ENCODE results near the gene SLC12A2. TPM values are rescaled to one million over a fixed set of nuclear protein-coding genes. Genes with fewer than 3 reads are reported as not detected.
A peak's percentile ranks its signal among the peaks of the same experiment; 100 is the strongest.

SLC12A2 gene
- total and polyA plus RNA-seq, 11 donors, result 2.8 to 24.1 (median 14.8) TPM

GRCh38 chr5:128084228-128085167 lies 932 bp downstream of the SLC12A2 start:
- Histone ChIP-seq H3K36me3 (no peaks in the 10 kb centered on the region), H3K9me3 (no peaks in the 10 kb centered on the region), H3K4me1 (peaks cover 0 to 49% (median 42%) of the 10 kb centered on the region in 12 donors), H3K27me3 (no peaks in the 10 kb centered on the region), H3K27ac (peak overlapping the region; percentile 92 to 100 (median 97)), H3K4me3 (peak overlapping the region; percentile 68 to 93 (median 90))
- peak in 1 of 4 donors; percentile 13 for ATAC-seq
- no peak for TF ChIP-seq CTCF (IDR thresholded peaks at IDR 0.05)
- no peak for TF ChIP-seq POLR2A (IDR thresholded peaks at IDR 0.05)
- 1 to 2% (median 1%) methylated on average over 18 to 71 of the region's 71 CpGs for WGBS, 4 donors
- peak; percentile 36 to 76 (median 48) for DNase-seq
- intact Hi-C loops (cut with DNase I), result loop anchor here in 9 of 10 donors (5.0 to 10.0 kb wide), 10 partner anchors 107 to 330 kb away; no protein-coding TSS in a partner anchor

GRCh38 chr5:128085413-128085812 lies 1.8 kb downstream of the SLC12A2 start:
- intact Hi-C loops (cut with DNase I), result loop anchor here in 5 of 10 donors (5.0 to 10.0 kb wide), 6 partner anchors 121 to 331 kb away; no protein-coding TSS in a partner anchor
- no peak for DNase-seq
- H3K9me3 ChIP-seq, result no peaks in the 10 kb centered on the region
- H3K27ac ChIP-seq, result peak overlapping the region in 2 of 12 donors; percentile 3 to 95
- peak overlapping the region; percentile 68 to 93 (median 90) for H3K4me3 ChIP-seq
- TF ChIP-seq CTCF (IDR thresholded peaks at IDR 0.05) (no peak), POLR2A (IDR thresholded peaks at IDR 0.05) (no peak)
- peaks cover 0 to 47% (median 36%) of the 10 kb centered on the region in 12 donors for H3K4me1 ChIP-seq
- WGBS, 4 donors, result 36 to 47% (median 46%) methylated on average over 4 of the region's 4 CpGs
- no peaks in the 10 kb centered on the region for H3K27me3 ChIP-seq
- ATAC-seq, result no peak
- no peaks in the 10 kb centered on the region for H3K36me3 ChIP-seq

GRCh38 chr5:128091579-128091978 lies 8.0 kb downstream of the SLC12A2 start:
- no peaks in the 10 kb centered on the region for H3K36me3 ChIP-seq
- no peak overlapping the region for H3K4me3 ChIP-seq
- H3K27ac ChIP-seq, result no peak overlapping the region
- peaks cover 0 to 42% (median 12%) of the 10 kb centered on the region in 12 donors for H3K4me1 ChIP-seq
- TF ChIP-seq CTCF (IDR thresholded peaks at IDR 0.05) (no peak), POLR2A (IDR thresholded peaks at IDR 0.05) (no peak)
- ATAC-seq (no peak), DNase-seq (no peak)
- no peaks in the 10 kb centered on the region for H3K27me3 ChIP-seq
- intact Hi-C loops (cut with DNase I), result no loop called here
- peaks cover 0 to 9% (median 1%) of the 10 kb centered on the region in 12 donors for H3K9me3 ChIP-seq

GRCh38 chr5:128092144-128092543 lies 8.6 kb downstream of the SLC12A2 start:
- Histone ChIP-seq H3K27ac (no peak overlapping the region), H3K36me3 (no peaks in the 10 kb centered on the region), H3K9me3 (peaks cover 0 to 15% (median 6%) of the 10 kb centered on the region in 12 donors), H3K27me3 (no peaks in the 10 kb centered on the region), H3K4me3 (no peak overlapping the region), H3K4me1 (peaks cover 0 to 38% (median 8%) of the 10 kb centered on the region in 12 donors)
- ATAC-seq (no peak), DNase-seq (no peak)
- intact Hi-C loops (cut with DNase I), result no loop called here
- TF ChIP-seq POLR2A (IDR thresholded peaks at IDR 0.05), result no peak
- no peak for TF ChIP-seq CTCF (IDR thresholded peaks at IDR 0.05)
- 78 to 82% (median 80%) methylated on average over 4 of the region's 4 CpGs for WGBS, 4 donors
